Mammary epithelial cell (primary cell): ENCODE results near the gene C1QL1.

ENCODE experiments used
- EZH2 ChIP-seq: IDR thresholded peaks from 2 replicates; pipeline ENCODE4 v1.6.1; 2012; ENCODE audit warnings: low read length, inconsistent platforms, borderline replicate concordance
- TF ChIP-seq, protein P1 (sequence below), 2 donors: IDR thresholded peaks in 1 of 2; conservative IDR thresholded peaks in 1 of 2; 2 replicates each; pipeline ENCODE4 v1.5.1; 2011 to 2012; ENCODE audit warnings: inconsistent platforms in 2 of 2, low read length in 2 of 2, mild to moderate bottlenecking in 2 of 2, control low read depth in 1 of 2, low read depth in 1 of 2; ENCODE audit not compliant: insufficient read depth in 1 of 2; ENCODE audit errors: extremely low read depth in 1 of 2

DNA sequence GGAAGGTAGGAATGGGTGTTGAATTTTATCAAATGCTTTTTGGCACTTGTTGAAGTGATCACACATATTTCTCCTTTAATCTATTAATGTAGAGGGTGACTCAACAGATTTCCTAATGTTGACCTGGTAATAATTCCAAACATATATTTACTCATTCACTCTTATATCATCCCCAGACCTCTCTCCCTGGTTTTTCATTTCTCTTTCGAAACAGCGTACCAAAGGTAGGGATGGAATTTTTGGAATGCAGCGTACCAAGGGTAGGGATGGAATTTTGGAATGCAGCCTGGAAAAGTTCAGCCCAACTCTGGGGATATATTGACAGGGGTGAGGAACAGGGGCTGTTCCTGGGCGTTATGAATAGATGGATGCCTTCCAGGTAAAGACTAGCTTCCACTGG lies 27.8 kb downstream of the C1QL1 start:
- TF ChIP-seq, protein P1, sequence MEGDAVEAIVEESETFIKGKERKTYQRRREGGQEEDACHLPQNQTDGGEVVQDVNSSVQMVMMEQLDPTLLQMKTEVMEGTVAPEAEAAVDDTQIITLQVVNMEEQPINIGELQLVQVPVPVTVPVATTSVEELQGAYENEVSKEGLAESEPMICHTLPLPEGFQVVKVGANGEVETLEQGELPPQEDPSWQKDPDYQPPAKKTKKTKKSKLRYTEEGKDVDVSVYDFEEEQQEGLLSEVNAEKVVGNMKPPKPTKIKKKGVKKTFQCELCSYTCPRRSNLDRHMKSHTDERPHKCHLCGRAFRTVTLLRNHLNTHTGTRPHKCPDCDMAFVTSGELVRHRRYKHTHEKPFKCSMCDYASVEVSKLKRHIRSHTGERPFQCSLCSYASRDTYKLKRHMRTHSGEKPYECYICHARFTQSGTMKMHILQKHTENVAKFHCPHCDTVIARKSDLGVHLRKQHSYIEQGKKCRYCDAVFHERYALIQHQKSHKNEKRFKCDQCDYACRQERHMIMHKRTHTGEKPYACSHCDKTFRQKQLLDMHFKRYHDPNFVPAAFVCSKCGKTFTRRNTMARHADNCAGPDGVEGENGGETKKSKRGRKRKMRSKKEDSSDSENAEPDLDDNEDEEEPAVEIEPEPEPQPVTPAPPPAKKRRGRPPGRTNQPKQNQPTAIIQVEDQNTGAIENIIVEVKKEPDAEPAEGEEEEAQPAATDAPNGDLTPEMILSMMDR (conservative IDR thresholded peaks at IDR 0.05 in 1 of 2, IDR thresholded peaks at IDR 0.05 in 1 of 2; ENCODE audit: extremely low read depth in 1 of 2, insufficient read depth in 1 of 2, low read depth in 1 of 2, low read length in 2 of 2): no peak
- no peak for TF ChIP-seq EZH2
